NCI-H2171 treated with DMSO at 0.1 percent for 48 hours (cell line): ENCODE data around the gene BPIFB2.

Source experiments
- DNase-seq: peaks from one replicate; lab custom pipeline; 2025; lab: John Stamatoyannopoulos, UW

BPIFB2 gene

DNA sequence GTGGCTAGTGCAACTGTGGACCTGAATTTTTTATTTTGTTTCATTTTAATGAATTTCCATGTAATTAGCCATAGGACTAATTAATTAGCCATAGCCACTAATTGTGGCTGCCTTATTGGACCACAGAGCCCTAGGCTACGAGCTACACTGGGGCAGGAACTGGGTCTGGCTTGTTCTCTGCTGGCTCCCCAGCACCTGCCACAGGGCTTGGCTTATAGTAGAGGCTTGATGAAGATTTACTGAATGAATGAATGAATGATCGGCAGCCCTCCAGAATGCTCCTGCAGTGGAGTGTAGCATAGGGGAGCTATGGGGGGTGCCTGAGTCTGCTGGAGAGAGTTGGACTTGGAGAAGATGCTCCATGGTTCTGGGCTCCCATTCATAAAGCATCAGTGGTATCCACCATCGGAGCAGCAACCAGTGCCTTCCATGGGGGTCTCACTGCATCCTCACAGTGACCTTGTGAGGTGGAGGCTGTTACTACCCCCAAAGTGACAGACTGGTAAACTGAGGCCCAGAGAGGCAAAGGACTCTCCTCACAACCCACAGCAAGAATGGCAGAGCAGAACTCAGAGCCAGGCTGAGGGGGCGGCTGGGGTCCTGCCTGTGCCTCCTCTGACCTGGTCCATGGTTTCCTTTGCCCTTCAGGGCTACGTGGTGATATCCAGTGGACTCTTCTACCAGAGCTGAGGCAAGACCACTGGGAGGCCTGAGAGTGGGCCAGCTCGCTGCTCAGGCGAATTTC lies 15.4 kb downstream of the BPIFB2 start:
- DNase-seq: no peak

DNA sequence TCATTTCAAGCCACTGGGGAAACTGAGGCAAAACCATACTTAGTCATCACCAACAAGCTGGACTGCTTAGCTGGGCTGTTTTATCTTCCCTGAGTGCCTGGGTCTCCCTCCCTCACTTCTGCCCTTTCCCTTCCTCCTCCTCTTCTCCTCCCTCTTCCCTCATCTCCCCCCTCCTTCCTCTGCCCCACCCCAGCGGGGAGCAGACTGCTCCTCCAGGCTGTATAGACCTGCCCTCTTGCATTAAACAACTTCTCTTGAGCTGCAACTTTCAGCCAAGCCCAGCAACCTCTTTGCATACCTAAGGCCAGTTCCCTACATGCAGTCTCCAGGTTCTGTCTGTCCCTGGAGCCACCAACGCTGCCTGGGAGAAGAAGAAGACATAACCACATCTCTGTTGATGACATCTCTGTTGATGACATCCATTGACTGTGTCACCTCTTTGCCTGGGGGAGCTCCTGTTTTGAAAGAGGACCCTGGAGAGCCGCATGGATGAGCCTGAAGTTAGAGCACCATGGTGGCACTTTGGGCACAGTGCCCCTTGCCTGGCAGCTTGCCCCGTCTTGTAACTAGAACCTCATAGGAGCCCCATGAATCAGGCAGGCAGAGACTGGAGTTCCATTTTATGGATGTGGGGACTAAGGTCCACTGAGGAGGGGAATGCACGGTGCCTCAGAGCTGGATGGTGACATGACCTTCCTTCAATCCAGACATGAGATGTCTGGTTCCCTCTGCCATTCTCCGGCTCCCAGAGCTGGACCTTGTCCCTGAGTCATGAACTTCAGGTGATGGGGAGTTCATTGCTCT lies 16.1 kb downstream of the BPIFB2 start:
- no peak for DNase-seq

DNA sequence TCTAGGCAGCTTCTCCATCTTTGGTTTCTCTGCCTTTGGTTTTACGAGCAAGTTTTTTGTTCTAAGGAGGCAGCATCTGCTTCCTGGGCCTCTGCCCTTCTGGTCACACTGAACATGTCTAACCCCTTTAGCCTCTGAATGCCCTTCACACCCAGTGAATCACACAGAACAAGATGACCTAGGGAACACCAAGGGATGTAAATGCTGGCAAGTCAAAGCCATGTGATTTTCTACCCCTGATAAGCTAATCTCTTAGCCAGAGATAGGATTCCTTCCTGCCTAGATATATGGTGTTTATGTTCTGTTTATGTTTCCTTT lies 16.7 kb downstream of the BPIFB2 start:
- DNase-seq: no peak

DNA sequence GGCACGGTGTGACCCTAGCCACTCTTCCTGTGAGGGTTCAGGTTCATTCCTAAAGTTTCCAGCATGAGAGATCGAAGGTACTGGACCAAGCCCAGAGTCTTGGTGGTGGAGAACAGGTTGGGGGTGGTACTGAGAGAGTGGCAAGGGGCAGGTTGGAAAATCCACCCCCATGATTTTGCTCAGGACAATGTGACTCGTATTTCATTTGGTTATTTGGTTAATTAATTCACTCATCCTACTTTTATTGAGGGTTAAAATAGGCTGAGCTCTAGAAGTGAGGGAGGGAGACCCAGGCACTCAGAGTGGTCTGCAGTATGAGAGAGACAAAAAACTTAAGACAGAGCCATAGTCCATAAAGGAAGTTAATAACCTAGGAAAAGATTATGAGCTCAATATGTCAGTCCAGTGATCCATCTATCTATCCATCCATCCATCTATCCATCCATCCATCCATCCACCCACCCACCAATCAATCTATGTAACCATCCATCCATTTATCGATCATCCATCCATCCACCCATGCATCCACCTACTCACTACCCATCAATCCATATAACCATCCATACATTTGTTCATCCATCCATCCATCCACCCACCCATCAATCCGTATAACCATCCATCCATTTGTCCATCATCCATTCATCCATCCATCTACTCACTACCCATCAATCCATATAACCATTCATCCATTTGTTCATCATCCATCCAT lies 17.3 kb downstream of the BPIFB2 start:
- DNase-seq: no peak

DNA sequence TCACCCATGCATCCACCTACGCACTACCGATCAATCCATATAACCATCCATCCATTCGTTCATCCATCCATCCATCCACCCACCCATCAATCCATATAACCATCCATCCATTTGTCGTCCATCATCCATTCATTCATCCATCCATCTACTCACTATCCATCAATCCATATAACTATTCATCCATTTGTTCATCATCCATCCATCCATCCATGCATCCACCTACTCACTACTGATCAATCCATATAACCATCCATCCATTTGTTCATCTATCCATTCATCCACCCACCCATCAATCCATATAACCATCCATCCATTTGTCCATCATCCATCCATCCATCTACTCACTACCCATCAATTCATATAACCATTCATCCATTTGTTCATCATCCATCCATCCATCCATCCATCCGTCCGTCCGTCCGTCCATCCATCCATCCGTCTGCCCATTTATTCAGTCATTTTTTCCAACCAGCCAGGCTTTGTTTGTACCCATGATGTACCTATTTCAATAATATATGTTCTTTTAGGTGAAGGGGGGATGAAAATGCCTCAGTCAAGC lies 17.9 kb downstream of the BPIFB2 start:
- DNase-seq: no peak

DNA sequence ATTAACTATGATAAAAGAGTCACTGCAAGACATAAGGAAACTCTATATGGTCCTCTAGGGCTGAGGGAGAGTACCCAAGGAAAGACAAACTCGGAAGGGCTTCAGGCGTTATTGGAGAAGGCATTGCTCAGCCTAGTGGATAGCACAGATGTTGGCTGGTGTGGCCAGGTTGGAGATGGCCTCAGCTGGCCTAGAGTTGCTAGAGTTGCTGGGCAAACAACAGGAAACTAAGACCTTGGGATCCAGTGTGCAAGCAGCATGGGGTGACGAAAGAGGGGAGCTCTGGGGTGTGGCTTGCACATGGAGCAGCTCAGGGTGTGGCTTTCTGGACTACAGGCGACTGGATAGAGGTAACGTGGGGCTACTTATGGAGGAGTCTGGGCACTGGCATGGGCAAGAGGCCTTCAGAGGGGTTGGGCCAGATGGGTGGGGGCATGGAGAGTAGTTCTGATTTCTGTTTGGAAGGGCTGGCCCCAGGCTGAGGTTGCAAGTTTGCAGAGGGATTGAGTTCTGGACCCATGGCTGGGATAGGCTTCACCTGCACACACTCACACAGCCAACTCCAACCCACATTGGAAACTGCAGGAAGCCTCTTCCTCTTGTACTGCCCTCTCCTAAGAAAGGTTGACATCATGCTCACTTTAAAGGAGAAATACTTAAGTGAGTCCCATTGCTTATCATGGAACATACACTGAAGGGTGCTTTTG lies 18.7 kb downstream of the BPIFB2 start:
- no peak for DNase-seq

DNA sequence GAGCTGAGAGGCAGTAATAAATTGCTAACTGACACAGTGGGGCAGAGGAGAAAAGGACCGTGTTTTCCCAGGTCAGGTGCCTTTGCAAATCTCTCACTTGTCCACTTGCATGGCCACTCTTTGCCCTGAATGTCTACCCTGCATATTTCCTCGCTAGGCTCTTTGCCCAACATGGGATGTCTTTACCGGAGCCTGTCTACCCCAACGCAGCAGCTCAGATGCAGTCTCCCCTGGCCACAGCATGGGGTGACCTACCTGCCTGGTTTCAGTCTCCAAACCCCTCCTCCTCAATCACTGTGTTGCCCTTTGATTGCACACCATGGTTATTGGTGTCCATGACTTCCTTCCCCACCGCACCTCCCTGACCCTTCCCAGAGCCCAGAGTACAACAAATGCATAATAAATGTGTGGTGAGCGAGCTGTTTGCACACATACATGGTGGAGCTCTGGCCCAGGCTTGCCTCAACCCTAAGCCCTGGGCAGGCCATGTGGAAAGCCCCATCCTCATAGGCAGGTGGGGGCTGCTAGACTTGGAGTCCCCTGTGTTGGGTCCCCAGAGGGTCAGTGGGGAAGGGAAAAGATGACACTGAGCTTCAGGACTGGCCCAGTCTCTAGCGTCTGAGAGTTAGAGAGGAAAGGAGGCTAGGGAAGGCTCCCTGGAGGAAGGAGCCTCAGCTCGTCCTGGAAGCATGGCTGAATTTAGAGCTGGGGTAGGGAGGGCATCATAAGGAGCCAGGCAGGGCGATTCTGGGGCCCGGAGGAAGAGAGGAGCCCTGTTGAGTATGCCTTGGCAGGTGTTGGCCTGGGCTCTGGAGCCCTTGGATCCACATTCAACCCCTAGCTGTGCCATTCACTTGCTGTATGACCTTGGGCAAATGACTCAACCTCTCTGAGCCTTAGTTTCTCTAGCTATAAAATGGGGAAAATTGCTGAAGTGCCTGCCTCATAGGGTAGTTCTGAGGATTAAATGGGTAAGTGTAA lies 19.6 kb downstream of the BPIFB2 start:
- DNase-seq: no peak

DNA sequence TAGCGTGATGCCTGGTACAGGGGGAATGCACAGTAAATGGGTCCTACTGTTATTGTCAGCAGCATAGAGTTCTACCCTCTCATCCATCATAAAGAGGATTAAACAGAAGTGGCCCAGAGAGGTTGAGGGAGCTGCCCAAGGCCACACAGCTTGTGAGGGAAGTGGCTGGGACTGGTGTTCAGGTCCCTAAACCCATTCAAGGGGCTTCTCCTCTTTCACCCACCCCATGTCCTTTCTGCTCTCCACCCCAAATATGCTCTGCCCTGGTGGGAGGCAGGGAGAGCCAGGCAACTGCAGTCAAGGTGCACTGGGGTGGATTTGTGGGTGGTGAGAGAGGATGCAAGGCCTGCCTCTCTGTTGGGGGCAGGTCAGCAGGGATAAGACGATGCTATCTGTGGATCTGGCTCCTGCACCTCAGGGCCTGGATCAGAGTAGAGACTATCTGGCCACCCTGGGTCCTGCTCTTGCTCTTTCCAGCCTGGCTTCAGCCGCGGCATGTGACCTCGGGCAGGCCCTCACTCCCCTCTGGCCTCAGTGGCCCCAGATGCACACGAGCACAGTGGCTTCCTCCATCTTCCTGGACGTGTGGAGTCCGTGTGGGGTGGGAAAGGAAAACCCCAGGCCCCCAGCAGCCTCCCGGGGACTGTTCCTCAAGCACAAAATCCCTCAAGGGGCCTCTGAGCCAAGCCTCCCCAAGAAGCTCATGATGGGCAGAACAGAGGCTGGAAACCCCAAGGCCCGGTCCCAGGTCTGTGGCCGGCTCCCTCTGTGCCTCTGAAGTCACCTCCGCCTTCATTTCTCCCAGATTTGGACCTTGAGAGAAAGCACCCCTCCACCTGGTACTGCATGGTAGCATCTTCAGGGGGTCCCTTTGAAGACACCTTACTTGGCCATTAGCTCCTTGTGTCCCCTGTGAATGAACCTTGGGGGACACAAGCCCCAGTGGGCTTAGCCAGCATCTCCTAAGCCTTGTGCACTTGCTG lies 20.6 kb downstream of the BPIFB2 start:
- DNase-seq: no peak

DNA sequence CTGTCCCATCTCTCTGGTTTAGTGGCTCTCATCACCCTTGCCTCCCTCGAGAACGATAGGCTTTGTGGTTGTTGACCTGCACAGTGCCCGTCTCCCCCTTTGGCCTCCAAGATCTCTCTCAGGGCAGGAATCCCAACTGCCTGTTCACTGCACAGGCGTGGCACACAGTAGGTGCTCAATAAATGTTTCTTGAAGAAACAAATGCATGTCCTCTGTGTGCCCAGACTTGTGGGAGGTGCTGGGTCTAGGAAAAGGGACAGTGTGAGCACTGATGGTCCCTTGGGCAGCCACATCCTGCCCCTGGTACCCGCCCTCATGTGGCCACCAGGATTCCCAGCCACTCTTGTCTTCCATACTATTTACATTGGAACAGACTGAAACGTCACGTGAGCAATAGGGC lies 21.4 kb downstream of the BPIFB2 start:
- DNase-seq: no peak

DNA sequence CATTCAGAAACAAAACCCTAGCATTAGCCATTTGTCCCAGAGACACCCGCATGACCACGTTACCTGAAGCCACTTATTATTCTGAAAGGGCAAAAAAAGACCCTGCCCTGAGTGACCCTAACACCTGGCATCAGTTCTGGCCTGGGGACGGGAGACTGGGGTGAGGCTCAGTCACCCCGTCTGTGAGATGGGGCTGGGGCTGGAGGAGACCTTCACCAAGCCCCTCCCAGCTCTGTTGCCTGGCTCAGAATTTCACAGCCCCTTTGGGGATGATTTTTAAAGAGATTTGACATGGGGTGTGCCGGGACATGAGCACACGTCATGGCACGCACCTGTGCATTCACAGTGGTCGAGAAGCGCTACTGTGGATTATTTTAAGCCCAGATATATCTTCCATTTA lies 22.6 kb downstream of the BPIFB2 start:
- DNase-seq: no peak

DNA sequence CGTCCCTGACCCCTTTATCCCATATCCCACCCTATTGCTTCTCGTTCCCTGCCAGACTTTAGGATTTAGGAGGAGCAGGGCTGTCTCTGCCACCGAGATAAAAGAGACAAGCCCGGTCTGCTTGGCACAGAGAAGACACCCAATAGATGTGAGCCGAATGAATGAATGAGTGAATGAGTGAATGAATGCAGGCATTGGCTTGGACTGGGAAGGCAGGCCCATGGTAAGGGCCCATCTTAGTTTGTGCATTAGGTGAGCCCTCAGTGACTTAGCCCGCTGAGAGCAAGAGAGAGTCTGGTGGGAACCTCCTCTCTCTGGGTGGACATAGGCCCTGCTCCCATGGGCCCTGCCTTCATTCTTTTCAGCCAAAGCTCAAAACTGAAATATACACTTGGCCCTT lies 23.1 kb downstream of the BPIFB2 start:
- DNase-seq: no peak

DNA sequence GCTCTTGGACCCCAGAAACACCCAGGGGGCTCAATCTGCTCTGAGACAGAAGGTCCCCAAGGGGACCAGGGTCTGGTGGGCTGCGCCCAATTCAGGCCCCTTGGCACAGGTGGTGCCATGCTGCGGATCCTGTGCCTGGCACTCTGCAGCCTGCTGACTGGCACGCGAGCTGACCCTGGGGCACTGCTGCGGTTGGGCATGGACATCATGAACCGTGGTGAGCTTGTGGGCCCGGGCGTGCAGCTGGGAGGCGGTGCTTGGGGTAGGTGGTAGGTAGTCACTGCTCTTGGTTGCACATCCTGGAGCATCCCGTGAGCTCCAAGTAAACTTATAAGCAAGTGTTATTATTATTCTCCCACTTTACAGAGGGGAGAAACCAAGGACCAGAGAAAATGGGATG lies 24.0 kb downstream of the BPIFB2 start, which contains the start of gene BPIFB6:
Gene BPIFB6, plus strand, starts transcription at position 118 of the 400 bp plus-strand sequence. Its CDS starts 0 bp downstream, at position 118.
- DNase-seq: no peak

DNA sequence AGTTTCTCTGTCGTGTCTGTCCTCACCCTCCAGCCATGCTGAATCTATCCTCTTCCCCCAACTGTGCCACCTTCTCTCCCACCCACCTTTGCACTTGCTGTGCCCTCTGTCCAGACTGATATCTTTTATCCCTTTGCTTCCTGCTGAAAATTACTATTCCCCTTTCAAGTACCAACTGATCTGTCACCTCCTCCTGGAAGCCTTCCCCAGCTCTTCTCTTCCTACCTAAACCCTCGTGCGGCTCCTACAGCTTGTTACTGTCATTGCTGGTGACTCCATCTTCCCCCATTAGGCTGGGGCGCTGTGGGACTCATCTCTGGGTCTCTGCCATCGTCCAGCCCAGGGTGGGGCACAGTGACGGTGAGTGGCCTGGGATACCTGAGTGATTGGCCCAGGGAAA lies 25.1 kb downstream of the BPIFB2 start:
- no peak for DNase-seq

DNA sequence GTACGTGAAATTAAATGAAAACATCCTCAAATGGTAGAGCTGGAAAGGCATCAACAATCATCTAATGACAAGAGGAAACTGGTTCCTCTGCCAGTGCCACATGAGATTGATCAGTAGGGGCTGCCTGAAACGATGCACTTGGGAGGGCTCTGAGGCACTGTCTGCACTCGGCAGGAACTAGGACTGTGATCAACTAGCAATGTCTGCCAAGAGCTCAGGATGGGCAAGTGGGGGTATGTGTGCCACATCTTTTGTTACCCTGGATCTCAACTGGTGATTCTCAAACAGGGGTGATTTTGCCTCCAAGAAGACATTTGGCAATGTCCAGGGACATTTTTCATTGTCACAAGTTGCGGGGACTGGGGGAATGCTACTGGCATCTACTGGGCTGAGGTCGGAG lies 25.9 kb downstream of the BPIFB2 start:
- DNase-seq: no peak

DNA sequence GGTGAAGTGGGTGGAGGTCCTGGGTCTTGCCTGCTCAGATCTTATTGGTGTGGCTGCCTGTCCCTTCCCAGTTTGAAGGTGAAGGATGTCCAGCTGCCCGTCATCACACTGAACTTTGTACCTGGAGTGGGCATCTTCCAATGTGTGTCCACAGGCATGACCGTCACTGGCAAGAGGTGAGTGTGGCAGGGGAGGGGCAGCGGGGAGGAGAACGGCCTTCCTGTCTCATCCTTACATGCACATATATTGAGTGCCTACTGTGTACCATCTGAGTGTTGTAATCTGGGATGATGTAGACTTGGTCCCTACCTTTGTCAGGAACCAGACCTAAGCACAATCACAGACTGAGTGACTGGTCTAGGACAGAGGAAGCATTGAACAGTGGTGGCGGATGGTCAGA lies 26.6 kb downstream of the BPIFB2 start:
- no peak for DNase-seq

DNA sequence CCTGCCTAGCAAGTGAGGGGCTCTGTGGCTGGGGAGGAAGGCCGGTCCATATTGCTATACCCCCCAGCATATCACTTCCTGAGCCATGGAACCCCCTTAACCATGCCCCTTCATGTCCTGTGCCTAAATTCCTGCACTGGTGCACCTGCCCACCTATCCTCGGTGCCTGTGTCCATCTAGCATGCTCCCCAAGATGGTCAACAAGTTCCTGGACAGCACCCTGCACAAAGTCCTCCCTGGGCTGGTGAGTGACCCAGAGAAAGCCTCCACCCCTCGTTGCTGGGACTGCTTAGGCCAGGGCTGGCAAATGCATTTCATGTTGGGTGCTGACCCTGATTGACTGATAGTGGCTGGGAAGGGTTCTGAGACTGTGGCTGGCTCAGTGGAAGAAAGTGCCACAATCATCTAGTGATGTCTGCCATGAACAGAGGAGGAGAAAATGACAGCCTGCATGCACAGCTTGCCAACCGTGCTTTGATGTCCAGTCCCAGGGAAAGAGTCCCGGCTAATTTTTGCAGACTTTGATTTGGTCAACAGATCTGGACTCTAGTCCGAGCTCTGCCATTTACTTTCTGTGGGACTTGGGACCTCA lies 27.5 kb downstream of the BPIFB2 start:
- no peak for DNase-seq

DNA sequence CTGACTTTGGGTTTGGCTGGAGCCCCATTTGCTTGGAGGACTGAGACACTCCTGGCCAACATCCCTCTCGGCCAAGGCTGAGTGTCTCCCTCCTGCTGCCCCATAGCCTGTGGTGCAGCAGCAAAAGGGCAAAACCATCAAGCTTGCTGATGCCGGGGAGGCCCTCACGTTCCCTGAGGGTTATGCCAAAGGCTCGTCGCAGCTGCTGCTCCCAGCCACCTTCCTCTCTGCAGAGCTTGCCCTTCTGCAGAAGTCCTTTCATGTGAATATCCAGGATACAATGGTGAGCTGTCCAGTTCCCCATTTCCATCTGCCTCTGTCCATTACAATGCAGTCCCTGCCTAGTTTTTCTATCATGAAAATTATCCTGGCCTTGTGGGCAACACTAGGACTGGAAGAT lies 30.0 kb downstream of the BPIFB2 start:
- DNase-seq: no peak

DNA sequence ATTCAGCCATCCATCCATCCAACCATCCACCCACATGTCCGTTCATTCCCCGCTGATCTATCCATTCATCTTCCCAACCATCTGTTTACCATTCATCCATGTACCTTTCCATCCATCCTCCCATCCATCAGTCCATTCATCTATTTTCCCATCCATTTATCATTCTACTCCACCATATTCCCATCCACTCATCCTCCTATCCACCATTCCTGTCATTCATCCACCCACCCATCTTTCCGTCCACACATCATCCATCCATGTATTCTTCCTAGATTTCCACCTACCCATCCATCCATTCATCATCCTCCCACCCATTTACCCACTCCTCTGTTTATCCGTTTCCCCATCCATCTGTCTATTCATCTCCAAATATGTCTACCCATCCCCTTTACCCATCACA lies 30.7 kb downstream of the BPIFB2 start:
- DNase-seq: no peak

DNA sequence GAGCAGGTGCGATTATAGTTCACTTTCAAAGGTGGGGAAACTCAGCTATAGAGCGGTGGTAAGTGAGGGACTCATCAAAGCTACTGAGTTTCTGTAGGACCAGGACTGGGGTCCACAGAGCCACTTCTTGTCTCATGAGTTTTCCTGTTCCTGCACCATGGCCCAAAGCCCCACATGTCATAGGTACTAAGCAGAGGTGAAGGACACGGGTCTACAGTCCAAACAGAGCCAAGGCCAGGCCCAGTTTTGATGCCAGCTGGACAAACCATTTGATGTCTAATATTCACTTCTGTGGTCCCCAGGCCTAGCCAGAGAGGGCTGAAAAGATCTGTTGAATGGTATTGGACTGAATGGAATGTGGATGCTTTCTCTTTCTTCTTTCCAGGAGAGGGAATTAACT lies 34.9 kb downstream of the BPIFB2 start:
- DNase-seq: no peak
